Pons (tissue), 1 donor: ENCODE results near the gene SERPINB12.

Experiments
- DNase-seq: peaks from one replicate; pipeline ENCODE4 v3.0.0-alpha.2; 2016; ENCODE audit warnings: low spot score

Gene SERPINB12

DNA sequence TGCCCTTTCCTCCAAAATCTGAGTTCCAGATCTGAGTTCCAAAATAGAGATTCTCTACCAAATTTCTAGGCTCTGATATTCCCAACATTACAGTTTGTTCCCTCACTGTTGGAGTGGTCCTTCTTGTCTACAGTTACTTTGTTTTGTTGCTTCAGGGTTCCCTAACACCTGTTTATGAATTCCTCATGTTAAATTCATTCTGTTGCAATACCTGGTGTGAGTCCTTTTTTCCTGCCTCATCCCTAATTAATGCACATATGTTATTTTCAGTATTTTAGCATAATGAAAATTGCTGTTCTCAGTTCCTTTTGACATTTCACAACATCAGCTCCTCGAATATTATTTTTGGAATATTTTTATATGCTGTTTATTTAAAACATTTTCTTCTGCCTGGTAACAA is 61.2 kb downstream of the SERPINB12 start:
- no peak for DNase-seq

DNA sequence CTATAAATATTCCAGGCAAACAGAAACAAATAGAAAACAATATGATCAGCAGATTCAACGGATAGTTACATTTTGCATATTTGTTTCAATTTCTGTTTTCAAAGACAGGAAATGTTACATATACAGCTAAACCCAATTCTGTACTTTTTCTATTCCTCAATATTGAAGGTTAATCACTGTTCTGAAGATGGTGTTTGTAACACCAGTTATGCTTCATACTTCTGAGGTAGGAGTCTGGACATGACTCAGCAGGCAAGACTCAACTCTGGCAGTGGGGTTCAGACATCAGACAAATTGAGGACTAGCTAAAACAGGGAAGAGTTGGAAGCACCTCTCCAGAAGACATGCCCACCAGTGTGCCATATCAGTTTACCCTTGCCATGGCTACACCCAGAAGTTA is 61.6 kb downstream of the SERPINB12 start:
- DNase-seq, result no peak

DNA sequence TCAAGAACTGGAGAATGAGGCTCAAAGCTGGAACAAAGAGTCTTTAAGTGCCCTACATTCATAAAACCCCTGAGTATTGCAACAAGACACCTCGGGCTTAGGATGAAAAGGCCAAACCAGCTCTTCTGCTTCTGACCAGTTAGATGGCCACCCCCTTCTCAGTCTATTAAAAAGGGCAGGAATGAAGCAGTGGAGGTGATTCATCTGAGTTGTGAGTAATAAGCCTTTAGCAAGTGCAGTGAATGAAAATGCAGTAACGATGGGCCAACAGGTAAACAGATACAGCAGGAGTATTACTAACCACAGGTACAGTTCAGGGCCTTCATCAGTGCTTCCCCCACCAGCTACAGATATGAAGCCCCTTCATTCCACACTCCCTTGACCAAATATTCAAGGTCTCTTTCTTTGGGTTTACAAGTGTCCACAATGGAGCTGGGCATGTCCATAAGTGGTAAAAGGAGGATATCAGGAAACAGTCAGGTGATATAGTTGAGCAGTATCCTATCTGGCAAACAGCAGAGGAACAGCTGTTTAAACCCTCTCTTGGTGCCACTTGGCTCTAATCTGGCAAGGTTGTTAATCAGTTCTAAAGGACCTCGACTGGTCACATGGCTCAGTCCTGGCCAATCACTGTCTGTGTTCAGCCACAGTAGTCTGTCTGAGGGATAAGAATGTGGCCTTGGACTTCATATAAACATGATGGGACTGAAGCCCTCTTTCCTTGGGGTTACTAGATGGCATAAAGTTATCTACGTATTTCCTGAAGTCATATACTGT is 62.8 kb downstream of the SERPINB12 start:
- no peak for DNase-seq

DNA sequence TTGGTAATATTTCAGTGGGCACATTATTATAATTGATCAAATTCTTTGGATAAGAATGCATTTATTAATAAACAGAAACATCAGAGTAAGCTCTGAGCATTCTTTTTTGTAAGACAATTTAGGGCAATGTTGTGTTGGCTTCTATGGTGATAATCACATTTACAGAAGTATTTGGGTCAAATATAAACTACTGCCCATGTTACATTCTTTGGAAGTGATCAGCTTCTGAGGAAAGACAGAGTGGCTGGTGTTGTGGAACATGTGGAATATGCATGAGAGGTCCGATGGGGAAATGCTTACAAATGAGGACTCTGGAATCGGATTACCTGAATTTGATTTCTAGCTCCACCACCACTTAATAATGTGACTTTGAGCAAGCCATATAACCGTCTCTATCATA is 64.4 kb downstream of the SERPINB12 start:
- no peak for DNase-seq

DNA sequence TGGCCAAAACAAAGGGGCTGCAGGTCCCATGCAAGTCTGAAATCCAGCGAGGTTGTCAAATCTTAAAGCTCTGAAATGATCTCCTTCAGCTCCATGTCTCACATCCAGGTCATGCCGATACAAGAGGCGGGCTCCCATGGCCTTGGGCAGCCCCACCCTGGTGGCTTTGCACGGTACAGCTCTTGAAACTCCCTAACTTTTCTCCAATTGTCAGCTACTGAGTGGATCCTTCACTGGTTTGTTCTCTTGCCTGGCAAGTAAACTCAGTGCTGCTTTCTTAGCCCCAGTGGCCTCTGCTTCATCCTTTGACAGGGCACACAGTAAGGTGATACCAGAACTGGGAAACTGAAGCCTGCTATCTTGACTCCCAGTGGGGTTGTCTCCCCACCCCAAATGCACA is 71.3 kb downstream of the SERPINB12 start:
- no peak for DNase-seq

DNA sequence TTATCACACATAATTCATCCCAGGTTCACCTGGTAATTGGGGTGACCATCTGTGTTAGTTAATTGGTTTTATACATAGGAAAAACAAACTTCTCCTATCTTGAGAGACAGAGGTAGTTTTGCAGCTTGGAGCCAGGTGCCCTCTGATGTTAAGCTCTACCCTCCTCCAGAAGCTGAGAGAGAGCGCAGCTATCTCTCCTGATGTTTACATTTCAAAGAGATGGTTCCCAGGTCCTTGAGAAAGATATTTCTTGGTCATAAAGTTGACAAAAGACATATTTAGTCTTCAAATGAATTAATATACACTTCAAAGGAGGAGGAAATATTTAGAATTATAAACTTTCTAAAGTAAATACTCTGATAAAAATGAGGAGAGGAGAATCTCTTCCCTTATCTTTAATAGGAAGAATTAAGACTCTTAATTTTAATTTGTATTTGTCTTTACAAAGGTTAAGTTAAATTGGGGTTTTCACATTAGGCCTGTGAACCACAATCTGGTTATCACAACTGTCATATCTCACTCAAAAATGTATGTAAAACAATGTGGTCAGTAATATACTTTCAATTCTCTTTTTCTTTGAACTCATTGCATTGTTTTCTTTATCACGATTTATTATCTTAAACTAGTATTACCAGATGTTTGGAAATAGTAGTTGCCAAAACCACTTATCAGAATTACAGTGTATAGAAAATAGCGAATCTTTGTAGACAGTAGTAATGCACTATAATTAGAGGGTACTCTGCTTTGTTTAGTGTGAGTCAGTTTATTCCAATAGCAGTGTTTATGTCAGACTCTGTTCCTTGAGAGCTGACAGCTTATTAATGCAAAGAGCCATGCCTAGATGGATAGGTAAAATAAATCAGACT is 75.1 kb downstream of the SERPINB12 start:
- no peak for DNase-seq

DNA sequence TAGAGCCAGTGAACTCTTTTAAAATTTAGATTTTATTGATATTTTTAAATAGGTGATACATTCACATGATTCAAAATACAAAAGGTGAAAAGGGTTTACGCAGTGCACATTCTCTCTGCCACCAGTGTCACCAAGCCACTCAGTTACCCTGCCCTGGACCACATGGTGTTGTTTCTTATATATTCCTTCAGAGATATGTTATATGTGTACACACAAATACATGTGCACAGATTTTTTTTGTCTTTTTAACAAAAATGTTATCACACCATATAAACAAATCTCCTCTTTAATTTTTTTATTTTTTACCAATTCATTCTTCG is 75.7 kb downstream of the SERPINB12 start:
- DNase-seq, result no peak
